ENCODE results near the gene GPR161. TPM values are rescaled to one million over a fixed set of nuclear protein-coding genes. Genes with fewer than 3 reads are reported as not detected.

The GPR161 gene
- total RNA-seq, 2 donors from 2014 or later: 10.3 to 11.6 TPM

DNA sequence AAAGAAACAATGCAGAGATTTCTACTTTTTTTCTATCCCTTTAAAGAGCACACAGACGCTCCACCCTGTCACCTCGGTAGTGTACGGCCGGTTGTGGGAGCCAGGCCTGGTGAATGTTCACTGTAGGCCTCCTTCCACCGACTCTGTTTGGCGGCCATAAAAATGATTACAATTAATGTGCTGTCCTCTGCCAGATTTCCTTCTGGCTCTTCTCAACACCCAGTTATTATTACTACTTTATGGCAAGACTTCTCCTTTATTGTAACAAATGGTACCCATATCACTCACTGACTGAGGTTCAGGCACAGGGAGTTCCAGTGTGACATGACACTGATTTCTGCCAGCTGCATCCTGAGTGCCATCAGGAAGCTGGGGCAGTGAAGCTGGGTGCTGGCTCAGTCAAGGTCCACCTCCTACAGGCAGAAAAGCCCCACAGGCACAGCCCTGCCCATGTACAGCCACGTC lies 37.4 kb downstream of the GPR161 start:
- DNase-seq (ENCODE audit: low spot score) (no peak), ATAC-seq (ENCODE audit: insufficient number of reproducible peaks, low FRiP score, low read depth) (no peak)
- no peaks in the 10 kb centered on the region for H3K27me3 ChIP-seq (replicated peaks; ENCODE audit: insufficient read depth)
- H3K36me3 ChIP-seq: peaks cover 7% of the 10 kb centered on the region
- no peaks in the 10 kb centered on the region for H3K9me3 ChIP-seq
- H3K4me1 ChIP-seq (ENCODE audit: control insufficient read depth in 1 of 2, low read depth in 2 of 2): no peaks in the 10 kb centered on the region
- no peak overlapping the region for H3K4me3 ChIP-seq
- TF ChIP-seq, protein P1, sequence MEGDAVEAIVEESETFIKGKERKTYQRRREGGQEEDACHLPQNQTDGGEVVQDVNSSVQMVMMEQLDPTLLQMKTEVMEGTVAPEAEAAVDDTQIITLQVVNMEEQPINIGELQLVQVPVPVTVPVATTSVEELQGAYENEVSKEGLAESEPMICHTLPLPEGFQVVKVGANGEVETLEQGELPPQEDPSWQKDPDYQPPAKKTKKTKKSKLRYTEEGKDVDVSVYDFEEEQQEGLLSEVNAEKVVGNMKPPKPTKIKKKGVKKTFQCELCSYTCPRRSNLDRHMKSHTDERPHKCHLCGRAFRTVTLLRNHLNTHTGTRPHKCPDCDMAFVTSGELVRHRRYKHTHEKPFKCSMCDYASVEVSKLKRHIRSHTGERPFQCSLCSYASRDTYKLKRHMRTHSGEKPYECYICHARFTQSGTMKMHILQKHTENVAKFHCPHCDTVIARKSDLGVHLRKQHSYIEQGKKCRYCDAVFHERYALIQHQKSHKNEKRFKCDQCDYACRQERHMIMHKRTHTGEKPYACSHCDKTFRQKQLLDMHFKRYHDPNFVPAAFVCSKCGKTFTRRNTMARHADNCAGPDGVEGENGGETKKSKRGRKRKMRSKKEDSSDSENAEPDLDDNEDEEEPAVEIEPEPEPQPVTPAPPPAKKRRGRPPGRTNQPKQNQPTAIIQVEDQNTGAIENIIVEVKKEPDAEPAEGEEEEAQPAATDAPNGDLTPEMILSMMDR (IDR thresholded peaks at IDR 0.05): no peak
- no peak overlapping the region for H3K27ac ChIP-seq

DNA sequence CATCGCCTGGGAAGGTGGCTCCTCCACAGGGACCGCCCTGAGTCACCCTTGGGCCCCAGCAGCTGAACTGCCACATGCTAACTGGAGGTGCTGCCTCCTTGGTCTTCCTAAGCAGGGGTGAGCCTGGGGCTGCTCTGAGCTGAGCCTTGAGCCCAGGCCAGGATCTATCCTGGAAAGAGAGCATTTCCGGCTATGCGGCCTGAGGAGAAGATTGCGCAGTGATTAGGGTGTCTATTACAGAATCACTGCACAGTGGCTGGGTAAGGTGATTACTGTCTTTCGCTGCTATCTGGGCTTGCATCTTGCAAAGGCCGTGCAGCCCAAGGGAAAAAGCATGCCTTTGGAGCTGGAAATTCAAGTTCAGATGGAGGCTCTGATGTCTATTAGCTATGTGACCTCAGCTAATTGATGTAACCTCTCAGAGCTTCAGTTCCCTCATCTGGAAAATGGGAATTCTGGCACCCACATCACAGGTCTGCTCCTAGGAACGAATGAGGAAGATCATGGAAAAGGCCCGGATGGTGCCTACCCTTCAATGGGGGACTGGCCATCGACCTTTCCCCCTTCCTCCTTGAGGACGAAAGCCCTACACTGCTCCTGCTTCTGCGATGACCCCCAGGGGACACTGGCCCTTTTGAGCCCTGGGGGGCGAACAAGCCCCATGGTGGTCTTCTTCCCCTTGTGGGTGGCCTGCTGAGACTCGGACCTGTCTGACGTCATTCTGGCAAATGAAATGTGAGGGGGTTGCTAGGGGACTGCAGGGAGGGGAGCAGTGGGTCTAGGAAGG lies 38.0 kb downstream of the GPR161 start:
- Histone ChIP-seq H3K9me3 (no peaks in the 10 kb centered on the region), H3K36me3 (peaks cover 7% of the 10 kb centered on the region), H3K4me3 (no peak overlapping the region), H3K4me1 (ENCODE audit: control insufficient read depth in 1 of 2, low read depth in 2 of 2) (peaks cover 0 to 1% of the 10 kb centered on the region in 2 donors), H3K27ac (no peak overlapping the region), H3K27me3 (replicated peaks; ENCODE audit: insufficient read depth) (no peaks in the 10 kb centered on the region)
- ATAC-seq (ENCODE audit: insufficient number of reproducible peaks, low FRiP score, low read depth) (no peak), DNase-seq (ENCODE audit: low spot score) (no peak)
- TF ChIP-seq, protein P1 (IDR thresholded peaks at IDR 0.05): no peak

DNA sequence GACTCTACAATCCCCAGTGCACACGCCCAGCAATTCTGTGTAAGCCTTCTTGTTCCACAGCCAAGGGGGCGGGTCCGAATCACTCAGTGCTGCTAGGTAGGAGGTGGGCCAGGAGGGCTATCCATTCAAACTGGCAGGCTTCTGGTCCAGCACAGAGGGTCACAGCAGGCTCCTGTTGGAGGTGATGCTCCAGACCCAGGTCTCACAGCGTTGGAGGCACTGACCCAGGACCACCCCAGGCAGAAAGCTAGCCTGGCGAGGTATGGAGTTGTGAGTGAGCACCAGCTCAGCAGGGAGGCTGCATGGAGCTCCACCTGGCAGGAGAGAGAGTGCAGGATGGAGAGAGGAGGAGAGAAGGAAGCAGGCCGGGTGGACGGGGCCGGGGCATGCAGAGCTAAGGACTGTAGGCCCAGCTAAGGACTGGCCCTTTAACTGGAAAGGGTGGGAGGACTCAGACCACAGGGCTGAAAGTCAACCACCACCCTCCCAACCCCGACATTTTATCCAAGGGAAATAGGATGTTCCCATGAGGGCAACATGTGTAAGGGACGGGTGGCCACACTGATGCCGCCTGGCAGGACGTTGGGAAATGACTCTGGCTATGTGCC lies 38.7 kb downstream of the GPR161 start:
- Histone ChIP-seq H3K27ac (no peak overlapping the region), H3K36me3 (peaks cover 7% of the 10 kb centered on the region), H3K9me3 (no peaks in the 10 kb centered on the region), H3K4me3 (no peak overlapping the region), H3K27me3 (replicated peaks; ENCODE audit: insufficient read depth) (no peaks in the 10 kb centered on the region), H3K4me1 (ENCODE audit: control insufficient read depth in 1 of 2, low read depth in 2 of 2) (peaks cover 0 to 8% of the 10 kb centered on the region in 2 donors)
- ATAC-seq (ENCODE audit: insufficient number of reproducible peaks, low FRiP score, low read depth): no peak
- DNase-seq (ENCODE audit: low spot score): no peak
- TF ChIP-seq, protein P1 (IDR thresholded peaks at IDR 0.05): no peak

DNA sequence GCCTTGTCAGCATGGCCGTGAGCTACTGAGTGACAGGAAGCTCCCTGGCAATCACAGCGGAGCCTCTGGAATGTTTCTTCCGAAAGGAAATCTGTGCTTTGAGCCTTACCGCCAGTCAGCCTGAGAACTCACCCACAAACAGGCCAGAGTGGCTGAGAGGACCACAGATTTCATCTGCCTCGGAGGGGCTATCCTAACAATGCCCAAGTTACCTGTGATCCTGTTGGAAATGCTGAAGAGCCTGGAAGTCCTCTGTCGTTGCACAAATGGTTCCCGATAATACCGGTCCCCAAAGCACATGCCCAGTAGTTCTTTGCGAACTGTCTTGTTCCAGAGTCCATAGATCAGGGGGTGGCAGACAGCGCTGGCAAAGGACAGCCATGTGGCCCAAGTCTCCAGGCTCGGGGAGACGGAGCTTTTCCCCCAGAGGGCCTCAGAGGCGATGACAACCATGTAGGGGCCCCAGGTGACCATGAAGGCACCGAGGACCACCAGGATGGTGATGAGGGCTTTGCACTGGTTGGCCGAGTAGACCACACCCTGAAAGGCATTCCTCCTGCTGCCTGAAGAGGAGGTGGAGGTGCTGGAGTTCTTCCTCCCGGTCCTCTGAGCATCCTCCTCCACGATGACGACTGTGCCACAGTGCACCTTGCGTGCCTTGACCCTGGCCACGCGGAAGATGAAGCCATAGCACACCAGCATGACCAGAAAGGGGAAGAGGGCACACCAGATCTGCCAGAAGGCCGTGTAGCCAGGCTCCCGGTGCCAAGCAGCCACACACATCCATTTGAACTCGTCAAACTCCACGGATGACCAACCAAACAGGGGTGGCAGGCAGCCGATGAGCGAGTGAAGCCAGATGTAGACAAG lies 40.2 kb downstream of the GPR161 start:
- DNase-seq (ENCODE audit: low spot score): no peak
- no peaks in the 10 kb centered on the region for H3K27me3 ChIP-seq (replicated peaks; ENCODE audit: insufficient read depth)
- H3K27ac ChIP-seq: no peak overlapping the region
- ATAC-seq (ENCODE audit: insufficient number of reproducible peaks, low FRiP score, low read depth): no peak
- no peak overlapping the region for H3K4me3 ChIP-seq
- peaks cover 8 to 23% of the 10 kb centered on the region in 2 donors for H3K4me1 ChIP-seq (ENCODE audit: control insufficient read depth in 1 of 2, low read depth in 2 of 2)
- peaks cover 7% of the 10 kb centered on the region for H3K36me3 ChIP-seq
- no peaks in the 10 kb centered on the region for H3K9me3 ChIP-seq
- TF ChIP-seq, protein P1 (IDR thresholded peaks at IDR 0.05): no peak

DNA sequence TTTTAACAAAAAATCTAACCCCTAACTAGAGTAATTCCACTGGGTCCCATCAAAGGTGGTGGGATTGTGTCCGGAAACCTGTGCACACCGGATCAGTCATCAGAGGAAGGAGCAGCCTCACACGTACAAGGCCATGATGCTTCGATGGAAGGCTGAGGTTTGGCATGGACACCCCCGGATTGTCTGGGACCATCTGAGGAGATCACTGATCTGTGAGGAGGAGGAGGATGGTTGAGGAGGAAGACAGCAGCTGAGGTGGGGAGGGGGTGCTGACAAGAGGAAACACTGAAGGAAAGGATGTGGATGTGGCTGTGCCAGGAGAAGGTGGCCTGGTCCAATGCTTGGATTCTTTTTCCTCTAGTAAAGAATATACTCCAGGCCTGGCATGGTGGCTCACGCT lies 41.3 kb downstream of the GPR161 start:
- no peak overlapping the region for H3K4me3 ChIP-seq
- ATAC-seq (ENCODE audit: insufficient number of reproducible peaks, low FRiP score, low read depth): no peak
- no peaks in the 10 kb centered on the region for H3K9me3 ChIP-seq
- no peak overlapping the region for H3K27ac ChIP-seq
- no peaks in the 10 kb centered on the region for H3K27me3 ChIP-seq (replicated peaks; ENCODE audit: insufficient read depth)
- peaks cover 7% of the 10 kb centered on the region for H3K36me3 ChIP-seq
- TF ChIP-seq, protein P1 (IDR thresholded peaks at IDR 0.05): no peak
- peaks cover 8 to 26% of the 10 kb centered on the region in 2 donors for H3K4me1 ChIP-seq (ENCODE audit: control insufficient read depth in 1 of 2, low read depth in 2 of 2)
- DNase-seq (ENCODE audit: low spot score): no peak
